COLO829 (cell line): ENCODE results near the gene KRTAP10-2.
"Not testable (repeated sequence)": the region's sequence is repeated elsewhere in the genome, so short reads cannot be mapped to it uniquely, and the experiment has no call there.

Source experiments
- DNase-seq: peaks from one replicate; pipeline ENCODE4 v3.0.0; 2012; ENCODE audit warnings: low spot score

KRTAP10-2 gene

DNA sequence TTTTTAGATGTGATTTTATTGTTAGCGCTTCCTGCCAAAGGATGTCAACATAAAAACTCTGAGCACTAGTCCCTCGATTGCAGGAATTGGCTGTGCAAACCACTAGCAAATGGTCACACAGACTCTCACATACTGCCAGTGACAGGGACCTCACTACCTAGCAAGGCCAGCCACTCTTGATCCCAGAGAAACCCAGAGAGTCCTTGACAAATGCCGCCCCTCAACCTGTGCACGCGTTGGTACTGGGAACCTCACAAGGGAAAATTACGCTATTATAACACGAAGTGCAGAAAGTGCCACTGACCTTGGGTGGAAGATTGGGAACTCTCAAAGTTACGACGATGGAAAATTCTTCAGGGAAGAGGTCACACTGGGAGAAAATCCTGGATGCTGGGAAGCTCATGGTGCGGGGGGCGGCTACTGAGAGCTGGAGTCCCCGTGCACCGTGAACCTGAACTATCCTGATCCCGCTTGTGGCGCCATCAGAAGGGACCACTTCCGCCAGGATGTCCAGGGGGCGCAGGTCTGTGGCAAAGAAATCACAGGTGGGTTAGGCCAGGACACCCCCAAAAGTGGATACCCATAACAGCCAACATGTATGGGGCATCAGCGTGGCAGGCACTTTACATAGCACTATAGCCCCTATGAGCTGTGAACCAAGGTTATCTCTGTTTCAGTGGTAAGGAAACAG, 16.3 kb upstream of the KRTAP10-2 start:
- DNase-seq, result no peak

DNA sequence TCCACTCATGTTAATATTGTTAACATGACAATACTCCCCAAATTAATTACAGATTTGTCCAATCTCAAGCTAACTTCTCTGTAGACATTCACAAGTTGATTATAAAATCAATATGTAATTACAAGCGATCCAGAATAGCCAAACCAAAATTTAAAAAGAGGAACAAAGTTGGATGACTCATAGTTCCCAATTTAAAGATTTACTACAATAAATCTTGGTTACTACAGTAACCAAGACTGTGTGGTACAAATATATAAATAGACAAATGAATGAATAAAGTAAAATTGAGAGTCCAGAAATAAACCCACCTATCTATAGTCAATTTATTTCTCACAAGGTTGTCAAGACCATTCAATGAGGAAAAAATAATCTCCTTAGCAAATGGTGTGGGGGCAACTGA, 15.1 kb upstream of the KRTAP10-2 start:
- DNase-seq, result no peak

DNA sequence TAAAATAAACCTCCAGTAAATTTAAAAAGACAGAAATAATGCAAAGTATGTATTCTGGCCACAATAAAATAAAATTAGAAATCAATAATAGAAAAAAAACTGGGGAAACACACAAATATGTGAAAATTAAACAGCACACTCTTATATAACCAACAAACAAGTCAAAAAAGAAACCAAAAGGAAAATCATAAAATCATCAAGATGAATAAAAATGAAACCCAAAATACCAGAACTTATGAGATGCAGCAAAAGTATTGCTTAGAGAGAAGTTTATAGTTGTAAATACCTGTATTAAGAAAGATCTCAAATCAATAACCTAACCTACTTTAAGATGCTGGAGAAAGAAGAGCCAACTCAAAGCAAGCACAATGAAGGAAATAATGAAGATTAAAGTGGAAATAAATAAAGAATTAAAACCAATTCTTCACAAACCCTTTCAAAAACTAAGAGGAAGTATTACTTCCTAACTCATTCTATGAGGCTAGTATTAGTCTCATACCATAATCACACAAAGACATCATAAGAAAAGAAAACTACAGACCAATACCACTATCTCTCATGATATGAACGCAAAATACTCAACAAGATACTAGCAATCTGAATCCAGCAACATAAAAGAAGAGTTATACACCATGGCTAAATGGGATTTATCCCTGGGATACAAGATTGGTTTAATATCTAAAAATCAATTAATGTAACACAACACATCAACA, 13.7 kb upstream of the KRTAP10-2 start:
- DNase-seq, result no peak

DNA sequence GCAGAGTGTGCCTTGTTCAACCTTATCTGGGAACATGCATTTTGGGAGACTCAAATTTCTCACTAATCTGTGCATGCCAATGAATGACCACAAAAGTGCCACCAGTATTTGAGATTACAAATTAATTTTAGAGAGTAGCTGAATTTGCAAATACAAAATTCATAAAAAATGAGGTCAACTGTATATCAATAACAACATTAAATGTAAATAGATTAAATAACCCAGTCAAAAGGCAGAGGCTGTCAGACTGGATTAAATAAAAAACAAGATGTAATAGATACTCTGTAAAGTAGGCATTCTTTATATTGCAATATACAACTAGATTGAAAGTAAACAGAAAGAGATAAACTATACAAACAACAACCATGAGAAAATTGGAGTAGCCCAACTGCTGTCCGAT, 12.8 kb upstream of the KRTAP10-2 start:
- no peak for DNase-seq

DNA sequence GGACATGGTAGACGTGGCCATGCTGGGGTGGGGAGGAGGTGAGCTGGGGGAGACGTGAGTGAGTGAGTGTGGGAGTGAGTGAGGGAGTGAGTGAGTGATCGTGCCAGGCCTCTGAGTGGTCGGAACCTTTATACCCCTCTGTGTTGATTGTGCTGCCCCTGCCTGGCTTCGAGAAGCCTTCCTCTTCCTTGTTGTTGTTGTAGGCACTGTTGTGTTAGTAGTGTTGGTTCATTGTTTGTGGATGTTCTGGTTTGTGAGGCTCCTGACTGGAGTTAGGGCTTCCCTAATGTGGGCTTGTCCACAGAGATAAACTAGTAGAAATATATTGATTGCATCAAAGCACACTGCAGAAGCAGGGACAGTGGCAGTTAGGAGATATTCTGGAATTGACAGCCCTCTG, 7.4 kb upstream of the KRTAP10-2 start, which contains the start of gene KRTAP10-3:
TSS of gene KRTAP10-3 (minus strand) at position 101 of the 400 bp plus-strand sequence. CDS start at position 21, 80 bp downstream.
- DNase-seq, result no peak

DNA sequence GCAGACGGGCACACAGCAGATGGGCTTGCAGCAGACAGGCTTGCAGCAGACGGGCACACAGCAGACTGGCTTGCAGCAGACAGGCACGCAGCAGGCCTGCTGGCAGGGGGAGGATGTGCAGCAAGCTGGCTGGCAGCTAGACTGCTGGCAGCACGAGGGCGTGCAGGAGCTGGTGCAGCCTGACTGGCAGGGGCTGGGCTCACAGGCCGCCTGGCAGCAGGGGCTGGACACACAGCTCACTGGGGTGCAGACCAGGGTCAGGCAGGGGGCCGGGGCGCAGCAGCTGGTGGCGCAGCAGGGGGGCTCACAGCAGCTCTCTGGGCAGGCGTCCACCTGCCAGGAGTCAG, 7.0 kb upstream of the KRTAP10-2 start:
- DNase-seq, result not testable (repeated sequence)

DNA sequence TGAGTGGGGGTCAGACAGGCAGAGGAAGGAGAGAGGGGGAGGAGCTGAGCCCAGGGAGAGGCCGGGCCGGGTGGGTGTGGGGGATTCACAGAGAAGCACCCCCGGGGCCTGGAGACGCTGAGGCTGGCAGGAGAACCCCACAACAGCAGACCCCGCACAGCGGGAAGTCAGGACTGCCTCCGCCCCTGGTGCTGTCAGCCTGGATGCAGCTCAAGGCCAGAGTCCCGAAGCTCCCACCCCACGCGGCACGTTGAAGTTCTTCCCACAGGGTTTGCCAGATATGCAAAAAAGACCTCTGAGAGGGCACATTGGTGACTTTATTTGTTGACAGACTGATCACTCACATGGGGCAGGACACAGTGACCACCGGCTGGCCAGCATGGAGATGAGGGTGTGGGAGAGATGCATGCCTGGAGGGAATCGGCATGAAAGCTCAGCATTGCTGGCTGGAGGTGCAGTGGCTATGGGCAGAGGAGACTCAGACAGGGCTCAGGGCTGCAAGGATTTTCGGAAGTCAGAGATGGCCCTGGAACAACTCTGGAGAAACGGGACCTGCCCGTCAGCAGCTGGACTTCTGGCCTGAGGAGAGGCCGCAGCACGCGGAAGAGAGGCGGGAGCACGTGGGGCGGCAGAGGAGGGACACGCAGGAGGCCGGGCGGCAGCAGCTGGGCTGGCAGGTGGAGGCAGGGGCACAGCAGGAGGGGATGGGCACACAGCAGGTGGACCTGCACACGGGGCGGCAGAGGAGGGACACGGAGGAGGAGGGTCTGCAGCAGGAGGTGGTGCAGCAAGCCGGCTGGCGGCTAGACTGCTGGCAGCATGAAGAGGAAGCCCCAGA, 6.4 kb upstream of the KRTAP10-2 start:
- DNase-seq, result no peak

DNA sequence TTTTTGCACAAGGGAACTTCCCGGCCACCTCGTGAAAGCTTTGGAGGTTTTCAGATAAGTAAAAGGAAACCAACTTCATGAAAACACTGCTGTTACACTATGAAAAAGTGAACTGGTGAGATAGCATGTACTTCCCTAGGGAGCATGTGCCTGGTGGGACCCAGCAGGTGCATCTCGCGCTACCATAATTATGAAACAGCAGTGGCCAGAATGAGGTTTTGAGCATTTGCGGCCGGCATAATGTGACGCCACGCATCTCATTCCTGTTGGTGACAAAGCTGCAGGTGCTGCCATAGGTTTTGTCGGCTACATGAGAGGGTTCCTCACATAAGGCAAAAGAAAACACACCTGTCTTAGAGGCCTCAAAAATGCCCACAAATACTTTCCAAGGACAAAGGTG, 5.6 kb upstream of the KRTAP10-2 start:
- no peak for DNase-seq

DNA sequence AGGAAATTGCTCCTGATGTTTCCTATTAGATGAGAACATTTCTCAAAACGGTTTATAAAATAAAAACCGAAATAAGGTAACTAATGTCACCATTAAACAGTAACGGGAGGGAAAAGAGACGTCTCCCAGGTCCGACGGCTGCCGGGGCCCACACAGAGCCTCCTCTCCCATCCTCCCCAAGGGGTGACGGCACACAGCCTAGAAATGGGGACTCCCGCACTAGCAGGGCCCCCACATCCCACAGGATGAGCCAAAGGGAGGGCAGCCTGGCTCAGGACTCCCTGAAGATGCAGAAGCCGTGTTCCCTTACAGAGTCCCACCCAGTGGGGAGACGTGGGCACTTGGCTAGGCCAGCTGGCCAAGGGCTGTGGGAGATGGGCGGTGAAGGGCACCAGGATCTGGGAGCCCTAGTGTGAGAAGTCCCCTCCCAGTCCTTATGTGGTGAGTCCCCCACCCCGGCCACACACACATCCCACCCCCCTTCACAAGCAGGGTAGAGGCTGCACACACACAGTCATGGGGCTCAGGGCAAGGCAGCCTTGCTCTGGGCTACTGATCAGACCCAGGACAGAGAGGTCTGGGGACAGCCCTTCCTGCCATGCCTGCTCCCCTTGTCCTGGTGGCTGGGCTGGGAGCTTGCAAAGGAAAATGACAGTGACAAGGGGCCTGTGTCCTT, 4.0 kb upstream of the KRTAP10-2 start:
- no peak for DNase-seq

DNA sequence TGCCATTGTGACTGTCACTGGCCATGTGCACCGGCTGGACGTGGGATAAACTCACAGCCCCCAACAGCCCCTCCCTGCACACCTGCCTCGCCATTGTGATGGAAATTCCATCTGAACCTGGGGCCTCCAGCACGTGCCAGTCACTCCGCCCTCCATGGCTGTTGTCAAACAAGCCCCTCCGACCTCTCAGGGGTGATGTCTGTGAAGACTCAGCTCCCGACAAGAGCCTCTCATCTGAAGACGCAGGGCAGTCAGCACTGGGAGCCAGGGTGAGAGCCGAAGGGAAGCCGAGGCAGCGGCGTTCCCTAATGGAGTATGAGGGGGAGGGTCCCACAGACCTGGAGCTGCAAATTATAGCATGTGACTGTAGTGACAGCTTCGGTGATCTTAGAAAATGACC, 1.4 kb upstream of the KRTAP10-2 start:
- no peak for DNase-seq

DNA sequence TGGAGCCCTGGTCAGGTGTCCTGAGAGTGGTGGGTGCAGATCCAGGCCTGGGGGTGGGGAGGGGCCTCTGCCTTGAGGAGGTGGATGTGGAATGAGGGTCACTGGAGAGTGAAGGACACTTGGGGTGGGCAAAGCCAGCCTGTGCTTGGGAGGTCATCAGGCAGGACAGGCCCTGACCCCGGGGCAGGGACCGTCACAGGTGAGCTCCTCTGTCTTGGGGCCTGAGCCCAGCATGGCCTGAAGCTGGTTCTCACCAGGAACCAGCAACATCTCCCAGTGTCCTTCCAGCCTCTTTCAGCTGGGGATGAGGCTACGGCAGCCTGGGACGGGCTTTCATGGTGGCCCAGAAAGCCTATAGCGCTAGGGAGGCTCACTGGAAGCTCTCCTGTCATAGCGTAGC, 831 bp upstream of the KRTAP10-2 start:
- no peak for DNase-seq

DNA sequence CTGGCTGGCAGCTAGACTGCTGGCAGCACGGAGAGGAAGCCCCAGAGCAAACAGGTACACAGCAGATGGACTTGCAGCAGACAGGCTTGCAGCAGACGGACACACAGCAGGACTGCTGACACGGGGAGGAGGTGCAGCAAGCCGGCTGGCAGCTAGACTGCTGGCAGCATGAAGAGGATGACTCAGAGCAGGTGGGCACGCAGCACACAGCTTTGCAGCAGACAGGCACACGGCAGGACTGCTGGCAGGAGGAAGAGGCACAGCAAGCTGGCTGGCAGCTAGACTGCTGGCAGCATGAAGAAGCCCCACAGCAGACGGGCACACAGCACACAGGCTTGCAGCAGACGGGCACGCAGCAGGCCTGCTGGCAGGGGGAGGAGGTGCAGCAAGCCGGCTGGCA, 498 bp downstream of the KRTAP10-2 start:
- DNase-seq, result no peak

DNA sequence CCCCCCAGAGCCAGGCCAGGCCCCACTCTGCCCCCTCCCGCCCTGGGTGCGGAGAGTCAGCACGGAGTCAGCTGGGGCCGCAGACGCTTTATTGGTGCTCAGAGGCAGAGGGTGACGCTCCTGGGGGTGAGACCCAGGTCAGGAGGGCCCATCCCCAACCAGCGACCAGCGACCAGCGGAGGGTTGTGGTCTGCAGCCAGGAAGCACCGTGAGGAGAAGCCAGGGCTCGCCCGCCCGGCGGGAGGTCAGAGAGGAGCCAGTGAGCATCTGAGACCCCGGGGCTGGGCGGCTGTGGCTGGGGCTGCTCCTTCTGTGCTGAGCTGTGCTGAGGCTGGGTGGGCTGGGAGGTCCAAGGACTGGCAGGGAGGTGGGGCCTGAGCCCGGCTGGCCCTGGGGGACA, 1.0 kb downstream of the KRTAP10-2 start:
- not testable (repeated sequence) for DNase-seq

DNA sequence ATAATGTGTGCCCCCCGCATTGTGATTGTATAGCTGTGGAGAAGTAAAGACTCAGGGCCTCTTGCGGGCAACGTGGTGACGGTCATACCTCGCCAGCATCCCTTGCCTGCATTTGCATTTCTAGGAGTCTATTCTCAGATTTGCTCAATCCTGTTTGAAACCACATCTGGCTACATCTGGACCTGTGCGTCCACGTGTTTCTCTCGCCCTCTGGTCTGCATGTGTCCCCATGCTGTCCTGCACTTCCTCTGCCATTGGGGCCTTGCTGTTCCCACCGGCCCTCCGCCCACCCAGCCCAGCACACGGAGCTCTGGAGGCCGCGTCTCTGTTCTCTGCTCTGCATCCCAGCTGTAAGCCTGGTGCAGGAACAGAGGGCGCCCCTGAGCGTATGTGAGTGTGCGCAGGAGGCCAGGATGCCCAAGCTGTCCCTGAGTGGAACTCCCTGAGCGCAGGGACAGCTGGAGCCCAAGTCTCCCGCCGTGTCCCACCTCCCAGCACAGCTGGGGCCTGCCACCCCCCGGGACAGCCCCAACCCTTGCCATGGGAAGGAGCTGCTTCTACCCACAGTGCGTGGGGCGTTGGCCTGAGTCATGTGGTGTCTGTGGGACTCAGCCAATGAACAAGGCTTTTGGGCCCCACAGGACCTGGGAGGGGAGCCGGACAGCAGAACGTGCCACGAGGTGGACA, 1.6 kb downstream of the KRTAP10-2 start:
- no peak for DNase-seq

DNA sequence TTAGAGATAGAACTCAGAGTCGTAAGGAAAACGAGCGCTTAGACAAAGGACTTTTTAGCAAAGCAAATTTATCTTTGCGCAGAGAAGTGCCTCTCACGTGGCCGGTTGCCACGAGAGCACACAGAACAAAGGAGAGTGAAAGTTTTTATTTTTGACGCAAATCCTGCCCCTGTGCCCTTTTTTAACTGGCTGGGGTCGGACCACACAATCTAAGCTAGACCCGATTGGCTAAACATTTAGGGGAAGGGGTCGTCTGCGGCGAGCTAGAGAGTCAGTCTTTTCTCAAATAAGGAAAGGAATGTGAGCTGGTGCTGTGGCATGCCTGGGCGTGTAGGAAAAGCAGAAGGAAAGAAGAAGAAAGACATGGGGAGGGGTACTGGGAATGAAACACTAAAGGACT, 2.4 kb downstream of the KRTAP10-2 start:
- DNase-seq, result no peak

DNA sequence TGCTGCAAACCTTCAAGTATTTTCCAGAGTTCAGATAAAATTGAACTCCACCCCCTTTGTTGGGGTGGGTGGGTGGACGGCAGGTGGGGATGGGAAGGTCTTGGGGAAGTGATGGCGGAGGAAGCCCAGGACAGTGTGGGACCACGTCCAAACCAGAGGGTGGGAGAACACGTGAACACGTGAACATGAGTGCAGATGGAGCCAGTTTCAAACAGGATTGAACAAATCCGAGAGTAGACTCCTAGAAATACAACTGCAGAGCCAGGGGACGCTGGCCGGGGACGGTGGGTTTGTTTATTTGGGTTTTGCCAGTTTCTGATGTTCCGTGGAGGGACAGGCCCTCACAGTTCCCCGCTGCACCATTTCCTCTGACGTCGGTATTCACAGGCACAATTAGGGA, 2.9 kb downstream of the KRTAP10-2 start:
- no peak for DNase-seq

DNA sequence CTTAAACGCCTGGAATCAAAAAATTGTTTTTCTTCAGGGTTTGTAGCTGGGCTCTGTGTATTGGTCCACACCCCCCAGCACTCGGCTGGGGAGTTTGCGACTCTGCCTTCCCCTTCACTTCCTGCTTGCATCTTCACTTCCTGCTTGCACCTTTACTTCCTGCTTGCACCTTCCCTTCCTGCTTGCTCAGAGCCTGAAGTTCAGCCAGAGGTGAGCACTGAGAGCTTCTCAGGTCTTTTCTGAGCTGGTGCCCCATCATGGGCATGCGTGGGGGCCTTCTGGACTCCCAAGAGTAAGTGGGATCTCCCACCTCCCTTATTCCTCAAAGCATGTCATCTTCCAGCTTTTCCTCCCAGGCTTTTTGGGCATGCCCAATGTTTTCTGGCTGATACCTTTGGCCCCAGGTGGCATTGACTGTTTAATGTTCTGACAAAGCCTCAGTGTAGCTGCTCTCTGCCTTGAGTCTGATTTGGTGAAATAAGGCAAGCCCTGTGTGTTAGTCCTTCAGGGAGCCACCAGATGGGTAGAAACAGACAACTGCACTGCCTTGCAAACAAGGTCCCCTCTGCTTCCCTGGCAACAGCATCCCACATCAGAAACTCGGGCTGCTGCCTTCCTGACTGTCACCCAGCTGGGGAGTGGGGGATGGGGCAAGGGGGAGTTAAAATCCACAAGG, 3.5 kb downstream of the KRTAP10-2 start:
- DNase-seq, result no peak

DNA sequence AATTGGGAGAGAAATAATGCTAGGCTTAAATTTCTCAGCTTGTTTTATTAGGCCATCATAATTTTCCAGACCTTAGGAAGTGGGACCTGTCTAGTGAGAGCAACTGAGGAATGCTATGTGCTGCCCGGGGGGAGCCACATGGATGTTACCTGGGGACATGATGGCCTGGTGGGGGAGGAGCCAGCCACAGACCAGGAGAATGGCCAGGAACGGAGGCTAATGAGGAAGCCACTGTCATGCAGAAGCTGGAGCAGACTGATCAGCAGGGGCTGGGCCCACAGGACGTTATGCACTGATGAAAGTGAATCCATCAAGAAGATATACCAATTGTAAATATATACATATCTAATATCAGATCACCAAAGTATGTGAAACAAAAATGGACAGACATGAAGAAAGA, 6.7 kb downstream of the KRTAP10-2 start:
- DNase-seq, result no peak

DNA sequence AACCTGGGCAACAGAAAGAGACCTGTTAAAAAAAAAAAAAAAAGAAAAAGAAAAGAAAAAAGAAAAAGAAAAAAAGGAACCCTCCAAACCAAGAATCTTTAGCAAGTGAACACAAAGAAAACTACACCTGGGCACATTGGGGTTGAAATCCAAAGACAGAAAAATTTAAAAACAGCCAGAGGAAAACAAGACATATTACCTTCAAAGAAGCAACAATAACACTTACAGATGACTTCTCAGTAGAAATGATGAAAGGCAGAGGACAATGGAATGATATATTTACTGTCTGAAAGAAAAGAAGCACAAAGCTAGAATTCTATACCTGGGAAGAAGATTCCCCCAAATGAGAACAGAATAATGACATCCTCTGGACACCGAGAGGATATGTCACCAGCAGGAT, 8.6 kb downstream of the KRTAP10-2 start:
- no peak for DNase-seq

DNA sequence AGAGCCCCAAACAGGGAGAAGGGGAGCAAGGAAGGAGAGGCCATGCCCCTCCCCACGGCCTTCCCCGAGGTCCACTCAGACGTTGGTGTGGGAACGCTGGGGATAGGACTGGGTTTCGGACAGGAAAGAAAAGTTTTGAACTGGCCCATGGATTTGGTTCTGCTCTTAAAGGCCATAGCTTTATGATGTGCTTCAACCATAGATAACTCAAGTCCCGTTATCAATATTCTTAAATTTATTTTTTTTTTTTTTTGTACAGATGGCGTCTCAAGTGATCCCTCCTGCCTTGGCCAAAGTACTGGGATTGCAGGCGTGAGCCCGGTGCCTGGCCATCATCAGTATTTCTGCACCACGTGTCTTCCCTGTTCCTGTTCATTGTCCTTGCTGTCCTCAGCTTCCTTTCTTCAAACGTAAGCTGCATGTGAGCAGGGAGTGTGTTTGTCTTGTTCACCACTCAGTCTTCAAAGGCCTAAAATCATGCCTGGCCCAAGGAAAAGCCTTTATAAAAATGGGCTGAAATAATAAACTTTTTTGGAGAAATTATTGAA, 10.5 kb downstream of the KRTAP10-2 start:
- DNase-seq, result no peak
